Stimulated activated CD4-positive, alpha-beta T cell treated with anti-CD3 and anti-CD28 coated beads, TNF-alpha, amount 100 ng/mL, for 4 hours (primary cell): ENCODE measurements around the gene UBALD1.
A peak's percentile ranks its signal among the peaks of the same experiment; 100 is the strongest.

Experiments
- DNase-seq, 3 experiments: peaks; one replicate each; pipeline ENCODE4 v3.0.0-alpha.2; 2020; ENCODE audit warnings: low read depth in 3 of 3

The UBALD1 gene

GRCh38 chr16:4614571-4615383 is at the start of gene UBALD1:
Gene UBALD1, minus strand, starts transcription at chr16:4614888. Its CDS starts 91 bp downstream, at chr16:4614797.
- DNase-seq = peak; percentile 64 to 71 (median 68)

GRCh38 chr16:4663777-4664465 is 49.2 kb upstream of the UBALD1 start:
- no peak for DNase-seq

GRCh38 chr16:4663465-4663776 is 48.7 kb upstream of the UBALD1 start:
- DNase-seq = no peak

- no peak for DNase-seq
Measured at GRCh38 chr16:4661661-4662060, 47.0 kb upstream of the UBALD1 start.

- peak in 2 of 3 experiments; percentile 51 to 63 for DNase-seq
Measured at GRCh38 chr16:4660454-4661007, 45.8 kb upstream of the UBALD1 start.

- DNase-seq = no peak
Measured at GRCh38 chr16:4659363-4660353, 45.0 kb upstream of the UBALD1 start.

GRCh38 chr16:4656695-4657686 is 42.3 kb upstream of the UBALD1 start:
- no peak for DNase-seq

- no peak for DNase-seq
Measured at GRCh38 chr16:4656221-4656620, 41.5 kb upstream of the UBALD1 start.

GRCh38 chr16:4655801-4656200 is 41.1 kb upstream of the UBALD1 start:
- DNase-seq = no peak

GRCh38 chr16:4654964-4655590 is 40.4 kb upstream of the UBALD1 start:
- no peak for DNase-seq

GRCh38 chr16:4654011-4654963 is 39.6 kb upstream of the UBALD1 start:
- no peak for DNase-seq

GRCh38 chr16:4652561-4652960 is 37.9 kb upstream of the UBALD1 start:
- no peak for DNase-seq

GRCh38 chr16:4651827-4652226 is 37.1 kb upstream of the UBALD1 start:
- DNase-seq = no peak

GRCh38 chr16:4650443-4651074 is 35.9 kb upstream of the UBALD1 start:
- peak; percentile 50 to 63 (median 53) for DNase-seq

- DNase-seq = no peak
Measured at GRCh38 chr16:4649744-4650442, 35.2 kb upstream of the UBALD1 start.

- no peak for DNase-seq
Measured at GRCh38 chr16:4648917-4649316, 34.2 kb upstream of the UBALD1 start.

GRCh38 chr16:4647644-4647980 is 32.9 kb upstream of the UBALD1 start:
- no peak for DNase-seq
